ENCODE results near the gene CNTN1. TPM values are rescaled to one million over a fixed set of nuclear protein-coding genes. Genes with fewer than 3 reads are reported as not detected.
A peak's percentile ranks its signal among the peaks of the same experiment; 100 is the strongest.

The CNTN1 gene
- total RNA-seq, 3 donors from 2014 or later = 0.38 to 6.9 (median 1.3) TPM

DNA sequence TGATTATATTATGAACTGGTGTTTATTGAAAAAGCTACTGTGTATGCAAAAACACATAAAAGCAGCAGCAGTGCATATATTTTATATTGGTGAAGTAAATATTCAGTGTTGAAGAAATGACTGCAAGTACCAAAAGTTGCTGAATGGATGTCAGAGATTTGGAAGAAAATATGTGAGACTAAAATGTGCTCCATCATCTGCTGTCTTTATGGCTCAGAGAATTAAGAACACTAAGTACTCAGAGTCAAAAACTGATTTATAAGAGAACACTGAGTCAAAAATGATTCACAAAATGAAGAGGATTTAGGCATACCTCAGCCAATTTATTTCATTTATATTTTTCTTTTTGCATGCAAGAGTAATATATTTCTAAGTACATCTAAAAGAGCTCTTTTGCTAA lies 409.6 kb downstream of the CNTN1 start:
- ATAC-seq (no peak), DNase-seq (no peak)
- intact Hi-C loops (cut with DNase I, micrococcal nuclease) = no loop called here
- no peaks in the 10 kb centered on the region for H3K9me3 ChIP-seq
- H3K4me3 ChIP-seq = no peak overlapping the region
- no peaks in the 10 kb centered on the region for H3K36me3 ChIP-seq (ENCODE audit: low read depth)
- H3K4me1 ChIP-seq (ENCODE audit: low read depth) = no peaks in the 10 kb centered on the region
- TF ChIP-seq, protein P1, sequence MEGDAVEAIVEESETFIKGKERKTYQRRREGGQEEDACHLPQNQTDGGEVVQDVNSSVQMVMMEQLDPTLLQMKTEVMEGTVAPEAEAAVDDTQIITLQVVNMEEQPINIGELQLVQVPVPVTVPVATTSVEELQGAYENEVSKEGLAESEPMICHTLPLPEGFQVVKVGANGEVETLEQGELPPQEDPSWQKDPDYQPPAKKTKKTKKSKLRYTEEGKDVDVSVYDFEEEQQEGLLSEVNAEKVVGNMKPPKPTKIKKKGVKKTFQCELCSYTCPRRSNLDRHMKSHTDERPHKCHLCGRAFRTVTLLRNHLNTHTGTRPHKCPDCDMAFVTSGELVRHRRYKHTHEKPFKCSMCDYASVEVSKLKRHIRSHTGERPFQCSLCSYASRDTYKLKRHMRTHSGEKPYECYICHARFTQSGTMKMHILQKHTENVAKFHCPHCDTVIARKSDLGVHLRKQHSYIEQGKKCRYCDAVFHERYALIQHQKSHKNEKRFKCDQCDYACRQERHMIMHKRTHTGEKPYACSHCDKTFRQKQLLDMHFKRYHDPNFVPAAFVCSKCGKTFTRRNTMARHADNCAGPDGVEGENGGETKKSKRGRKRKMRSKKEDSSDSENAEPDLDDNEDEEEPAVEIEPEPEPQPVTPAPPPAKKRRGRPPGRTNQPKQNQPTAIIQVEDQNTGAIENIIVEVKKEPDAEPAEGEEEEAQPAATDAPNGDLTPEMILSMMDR (IDR thresholded peaks at IDR 0.05) = no peak

DNA sequence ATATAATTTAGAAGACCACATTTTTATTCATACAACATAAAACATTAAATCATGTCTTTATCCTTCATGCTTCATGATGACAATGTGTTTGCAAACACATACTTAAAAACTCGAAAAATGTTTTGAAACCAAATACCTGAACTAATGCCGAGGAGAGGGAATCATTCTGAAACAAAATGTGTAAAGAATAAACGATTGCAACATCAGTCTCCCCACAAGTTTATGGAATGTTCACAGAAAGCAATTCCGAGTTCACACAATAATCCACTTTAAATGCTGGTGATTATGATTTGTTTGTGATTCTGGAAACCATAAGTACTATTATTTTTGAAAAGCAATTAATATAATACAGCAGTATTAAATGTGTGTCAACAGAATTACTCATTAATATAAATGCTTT lies 411.4 kb downstream of the CNTN1 start:
- Histone ChIP-seq H3K4me3 (no peak overlapping the region), H3K36me3 (ENCODE audit: low read depth) (no peaks in the 10 kb centered on the region), H3K4me1 (ENCODE audit: low read depth) (no peaks in the 10 kb centered on the region), H3K9me3 (no peaks in the 10 kb centered on the region)
- intact Hi-C loops (cut with DNase I, micrococcal nuclease) = no loop called here
- DNase-seq (no peak), ATAC-seq (no peak)
- TF ChIP-seq, protein P1 (IDR thresholded peaks at IDR 0.05) = no peak

DNA sequence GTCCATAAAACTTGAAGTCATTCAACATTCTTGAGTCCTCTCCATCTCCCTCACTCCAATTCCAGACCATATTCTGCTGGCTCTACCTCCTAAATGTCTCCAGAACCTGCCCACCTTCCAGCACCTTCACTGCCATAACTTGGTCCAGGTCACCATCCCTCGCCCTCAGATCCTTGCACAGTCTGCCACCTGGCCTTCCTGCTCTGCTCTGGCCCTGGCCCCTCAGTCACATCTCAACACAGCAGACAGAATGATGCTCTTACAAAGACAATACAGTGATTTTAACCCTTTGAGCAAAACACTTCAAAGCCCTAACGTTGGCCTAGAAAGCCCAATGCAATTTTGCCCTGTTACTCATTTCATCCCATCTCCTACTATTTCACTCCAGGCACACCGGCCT lies 414.1 kb downstream of the CNTN1 start:
- DNase-seq (no peak), ATAC-seq (no peak)
- Histone ChIP-seq H3K9me3 (no peaks in the 10 kb centered on the region), H3K4me3 (no peak overlapping the region), H3K4me1 (ENCODE audit: low read depth) (no peaks in the 10 kb centered on the region), H3K36me3 (ENCODE audit: low read depth) (no peaks in the 10 kb centered on the region)
- TF ChIP-seq, protein P1 (IDR thresholded peaks at IDR 0.05) = no peak
- intact Hi-C loops (cut with DNase I, micrococcal nuclease) = no loop called here

DNA sequence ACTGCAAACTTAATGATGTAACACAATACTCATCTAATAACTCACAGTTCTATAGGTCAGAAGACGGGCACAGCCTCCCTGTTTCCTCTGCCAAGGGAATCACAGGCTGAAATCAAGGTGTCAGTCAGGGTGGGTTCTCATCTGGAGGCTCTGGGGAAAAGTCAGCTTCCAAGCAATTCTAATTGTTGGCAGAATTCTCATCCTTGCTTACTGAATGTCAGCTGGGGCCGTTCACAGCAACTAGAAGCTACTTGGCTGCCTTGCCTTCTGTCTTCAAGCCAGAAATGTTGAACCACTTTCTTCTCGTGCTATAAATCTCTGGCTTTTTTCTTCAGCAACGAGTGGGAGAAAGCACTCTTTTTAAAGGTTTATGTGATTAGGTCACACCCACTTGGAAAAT lies 415.8 kb downstream of the CNTN1 start:
- Histone ChIP-seq H3K36me3 (ENCODE audit: low read depth) (no peaks in the 10 kb centered on the region), H3K4me3 (no peak overlapping the region), H3K9me3 (no peaks in the 10 kb centered on the region), H3K4me1 (ENCODE audit: low read depth) (no peaks in the 10 kb centered on the region)
- DNase-seq (peak in 1 of 3 donors; percentile 9), ATAC-seq (no peak)
- intact Hi-C loops (cut with DNase I, micrococcal nuclease) = no loop called here
- TF ChIP-seq, protein P1 (IDR thresholded peaks at IDR 0.05) = no peak

DNA sequence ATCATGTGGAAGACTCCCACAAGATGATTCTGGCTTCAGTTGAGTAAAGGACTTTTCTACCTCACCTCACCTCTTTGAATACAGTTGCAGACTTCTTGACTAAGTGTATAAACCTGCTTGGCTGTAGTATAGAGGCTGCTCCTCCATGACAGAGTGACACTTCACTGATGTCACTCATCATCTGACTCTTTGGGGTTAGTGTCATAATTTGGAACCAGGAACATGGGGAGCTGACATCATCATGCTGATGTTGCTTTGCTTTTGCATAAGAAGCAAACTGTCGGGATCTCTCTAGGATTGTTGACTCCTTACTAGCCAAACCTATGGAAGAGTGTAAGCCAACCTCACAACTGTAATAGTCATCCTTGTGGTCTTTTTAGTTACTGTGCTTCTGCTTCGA lies 420.7 kb downstream of the CNTN1 start:
- no peaks in the 10 kb centered on the region for H3K4me1 ChIP-seq (ENCODE audit: low read depth)
- H3K9me3 ChIP-seq = no peaks in the 10 kb centered on the region
- no peak overlapping the region for H3K4me3 ChIP-seq
- ATAC-seq = no peak
- H3K36me3 ChIP-seq (ENCODE audit: low read depth) = no peaks in the 10 kb centered on the region
- DNase-seq = no peak
- TF ChIP-seq, protein P1 (IDR thresholded peaks at IDR 0.05) = no peak
- intact Hi-C loops (cut with DNase I, micrococcal nuclease) = no loop called here

DNA sequence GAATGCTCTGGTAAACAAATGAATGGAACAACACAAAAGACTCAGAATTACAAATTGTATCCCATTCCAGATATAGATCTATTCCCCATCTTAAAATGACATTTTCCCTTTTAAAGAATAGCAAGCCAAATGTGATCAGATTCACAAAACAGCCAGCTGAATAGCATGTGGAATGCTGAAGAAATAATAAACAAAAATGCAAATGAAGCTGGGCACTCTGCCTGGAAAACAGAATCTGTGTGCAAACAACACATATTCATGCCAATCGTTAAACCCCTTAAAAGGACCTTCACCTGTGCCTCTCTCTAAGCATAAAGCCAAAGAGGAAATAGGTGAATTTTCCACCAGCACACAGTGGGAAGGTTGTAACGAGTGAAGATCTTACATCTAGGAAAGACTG lies 428.0 kb downstream of the CNTN1 start:
- no peaks in the 10 kb centered on the region for H3K36me3 ChIP-seq (ENCODE audit: low read depth)
- DNase-seq = no peak
- no peaks in the 10 kb centered on the region for H3K9me3 ChIP-seq
- intact Hi-C loops (cut with DNase I, micrococcal nuclease) = no loop called here
- ATAC-seq = no peak
- H3K4me1 ChIP-seq (ENCODE audit: low read depth) = no peaks in the 10 kb centered on the region
- H3K4me3 ChIP-seq = no peak overlapping the region
- TF ChIP-seq, protein P1 (IDR thresholded peaks at IDR 0.05) = no peak
